Effector memory CD8-positive, alpha-beta T cell (primary cell): ENCODE results near the gene KLHDC10.
"Not testable (repeated sequence)": the region's sequence is repeated elsewhere in the genome, so short reads cannot be mapped to it uniquely, and the experiment has no call there.

Source experiments
- ATAC-seq: fragments of 150-1000 bp; cut with Tn5 transposase; replicated peaks from 2 replicates; pipeline ENCODE4 v1.10.0; 2021; ENCODE audit warnings: mild to moderate bottlenecking, moderate library complexity
- DNase-seq, 3 experiments: peaks; one replicate each; pipeline ENCODE4 v3.0.0; 2021
- H3K27ac Mint-ChIP-seq, 2 donors: one replicate each; pipeline ENCODE4 v1.8.0; 2022; ENCODE audit warnings: mild to moderate bottlenecking in 2 of 2, mixed read lengths in 2 of 2, moderate library complexity in 2 of 2
- H3K27me3 Mint-ChIP-seq, 2 donors: one replicate each; pipeline ENCODE4 v1.8.0; 2022; ENCODE audit warnings: mixed read lengths in 2 of 2
- H3K36me3 Mint-ChIP-seq: one replicate; pipeline ENCODE4 v1.8.0; 2022; ENCODE audit warnings: mild to moderate bottlenecking, moderate library complexity, mixed read lengths; ENCODE audit not compliant: insufficient read depth
- H3K4me1 Mint-ChIP-seq, 2 donors: one replicate each; pipeline ENCODE4 v1.8.0; 2022; ENCODE audit warnings: low read depth in 2 of 2, mixed read lengths in 2 of 2
- H3K4me3 Mint-ChIP-seq, 2 donors: one replicate each; pipeline ENCODE4 v1.8.0; 2022; ENCODE audit warnings: mild to moderate bottlenecking in 2 of 2, mixed read lengths in 2 of 2, moderate library complexity in 2 of 2
- H3K9me3 Mint-ChIP-seq, 2 donors: one replicate each; pipeline ENCODE4 v1.8.0; 2022; ENCODE audit warnings: mixed read lengths in 2 of 2

Gene KLHDC10

DNA sequence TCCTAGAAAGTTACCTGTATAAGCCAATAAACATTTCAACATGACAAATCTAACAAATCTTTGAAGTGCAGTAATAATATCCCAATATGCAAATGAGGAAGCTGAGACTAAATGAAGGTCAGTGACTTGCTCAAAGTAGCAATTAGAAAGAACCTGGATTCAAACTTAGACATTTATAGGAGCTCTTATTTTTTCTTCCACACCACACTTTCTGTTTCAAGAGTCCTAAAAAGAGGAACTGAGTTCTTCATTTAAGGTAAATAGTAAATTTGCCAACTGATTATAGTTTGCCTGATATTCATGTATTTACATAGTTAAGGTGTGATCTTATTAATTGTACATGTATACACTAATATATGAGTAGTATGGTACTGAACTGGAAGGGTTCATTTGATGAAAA is 44.0 kb downstream of the KLHDC10 start:
- no peak overlapping the region for H3K4me3 Mint-ChIP-seq
- no peaks in the 10 kb centered on the region for H3K27me3 Mint-ChIP-seq
- H3K4me1 Mint-ChIP-seq = peaks cover 0 to 3% of the 10 kb centered on the region in 2 donors
- peaks cover 4% of the 10 kb centered on the region for H3K36me3 Mint-ChIP-seq
- ATAC-seq (no peak), DNase-seq (no peak)
- no peaks in the 10 kb centered on the region for H3K9me3 Mint-ChIP-seq
- no peak overlapping the region for H3K27ac Mint-ChIP-seq

GRCh38 chr7:130114776-130115175 is 44.4 kb downstream of the KLHDC10 start:
- Mint-ChIP-seq H3K9me3 (no peaks in the 10 kb centered on the region), H3K27ac (no peak overlapping the region), H3K4me1 (peaks cover 0 to 3% of the 10 kb centered on the region in 2 donors), H3K36me3 (peaks cover 7% of the 10 kb centered on the region), H3K4me3 (no peak overlapping the region), H3K27me3 (no peaks in the 10 kb centered on the region)
- ATAC-seq (no peak), DNase-seq (no peak)

DNA sequence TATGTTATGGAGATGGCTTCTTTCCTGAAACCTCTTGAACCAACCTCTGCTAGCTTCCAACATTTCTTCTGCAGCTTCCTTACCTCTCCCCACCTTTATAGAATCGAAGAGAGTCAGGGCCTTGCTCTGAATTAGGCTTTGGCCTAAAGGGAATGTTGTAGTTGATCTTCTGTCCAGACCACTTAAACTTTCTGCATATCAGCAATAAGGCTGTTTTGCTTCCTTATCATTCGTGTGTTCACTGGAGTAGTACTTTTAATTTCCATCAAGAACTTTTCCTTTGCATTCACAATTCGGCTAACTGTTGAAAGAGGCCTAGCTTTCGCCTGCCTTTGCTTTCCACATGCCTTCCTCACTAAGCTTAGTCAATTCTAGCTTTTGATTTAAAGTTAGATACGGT is 48.0 kb downstream of the KLHDC10 start:
- no peaks in the 10 kb centered on the region for H3K27me3 Mint-ChIP-seq
- H3K4me3 Mint-ChIP-seq = no peak overlapping the region
- H3K27ac Mint-ChIP-seq = peak overlapping the region; percentile 16 to 65
- H3K9me3 Mint-ChIP-seq = no peaks in the 10 kb centered on the region
- peaks cover 27% of the 10 kb centered on the region for H3K36me3 Mint-ChIP-seq
- ATAC-seq (no peak), DNase-seq (no peak)
- H3K4me1 Mint-ChIP-seq = peaks cover 0 to 3% of the 10 kb centered on the region in 2 donors

DNA sequence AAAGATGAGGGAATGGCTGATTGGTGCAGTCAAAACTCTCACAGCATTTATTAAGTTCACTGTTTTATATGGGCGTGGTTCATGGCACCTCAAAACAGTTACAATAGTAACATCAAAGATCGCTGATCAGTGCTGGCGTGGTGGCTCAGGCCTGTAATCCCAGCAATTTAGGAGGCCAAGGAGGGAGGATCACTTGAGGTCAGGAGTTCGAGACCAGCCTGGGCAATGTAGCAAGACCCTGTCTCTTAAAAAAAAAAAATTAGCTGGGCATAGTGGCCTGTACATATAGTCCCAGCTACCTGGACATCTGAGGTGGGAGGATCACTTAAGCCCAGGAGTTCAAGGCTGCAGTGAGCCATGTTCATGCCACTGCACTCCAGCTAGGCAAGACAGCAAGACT is 48.5 kb downstream of the KLHDC10 start:
- Mint-ChIP-seq H3K9me3 (no peaks in the 10 kb centered on the region), H3K4me1 (peaks cover 0 to 3% of the 10 kb centered on the region in 2 donors), H3K27ac (peak overlapping the region; percentile 16 to 65)

DNA sequence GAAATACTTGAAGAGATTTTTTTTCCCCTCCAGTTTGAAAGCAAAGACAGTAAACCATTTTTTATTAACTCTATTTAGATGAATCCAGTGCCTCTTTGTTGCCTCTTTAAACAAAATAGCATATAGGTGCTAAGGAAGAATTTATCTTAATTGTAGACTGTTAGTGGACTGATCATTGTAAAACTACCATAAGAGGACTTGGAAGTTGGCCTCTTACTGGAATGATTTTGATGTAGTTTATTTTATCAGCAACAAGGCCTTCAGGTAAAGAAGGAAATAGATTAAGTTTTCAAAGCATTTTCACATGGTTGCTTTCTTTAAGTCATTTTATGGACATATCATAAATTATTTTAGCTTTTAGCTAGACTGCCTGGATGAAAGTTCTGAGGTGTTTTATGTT is 53.2 kb downstream of the KLHDC10 start:
- no peak for ATAC-seq
- Mint-ChIP-seq H3K9me3 (no peaks in the 10 kb centered on the region), H3K36me3 (peaks cover 66% of the 10 kb centered on the region), H3K4me3 (no peak overlapping the region), H3K4me1 (no peaks in the 10 kb centered on the region), H3K27ac (no peak overlapping the region), H3K27me3 (no peaks in the 10 kb centered on the region)
- DNase-seq = no peak

More for the DNA sequence above, 48.5 kb downstream of the KLHDC10 start:
- Mint-ChIP-seq H3K4me3 (no peak overlapping the region), H3K36me3 (peaks cover 29% of the 10 kb centered on the region), H3K27me3 (no peaks in the 10 kb centered on the region)
- ATAC-seq (no peak), DNase-seq (no peak)

DNA sequence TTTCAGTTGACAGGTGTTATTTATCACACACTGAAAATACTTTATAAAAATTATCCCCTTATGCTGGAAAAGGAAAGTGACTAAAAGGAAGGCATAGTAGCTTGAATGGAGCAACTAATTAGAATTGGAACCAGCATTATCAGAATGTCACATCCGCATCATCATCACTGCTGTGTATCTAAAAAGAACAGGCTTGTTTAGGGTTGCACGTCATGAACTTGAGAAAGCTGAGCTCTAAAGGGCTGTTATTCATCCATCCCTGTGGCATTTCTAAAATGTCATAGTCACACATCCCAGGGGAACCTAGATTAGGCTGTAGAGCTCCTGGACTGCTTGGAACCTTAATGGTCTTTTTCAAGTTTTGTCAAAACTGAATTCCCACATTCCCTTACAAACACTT is 54.4 kb downstream of the KLHDC10 start:
- H3K4me3 Mint-ChIP-seq = no peak overlapping the region
- DNase-seq (no peak), ATAC-seq (no peak)
- no peak overlapping the region for H3K27ac Mint-ChIP-seq
- H3K4me1 Mint-ChIP-seq = no peaks in the 10 kb centered on the region
- H3K36me3 Mint-ChIP-seq = peaks cover 66% of the 10 kb centered on the region
- no peaks in the 10 kb centered on the region for H3K9me3 Mint-ChIP-seq
- H3K27me3 Mint-ChIP-seq = no peaks in the 10 kb centered on the region

DNA sequence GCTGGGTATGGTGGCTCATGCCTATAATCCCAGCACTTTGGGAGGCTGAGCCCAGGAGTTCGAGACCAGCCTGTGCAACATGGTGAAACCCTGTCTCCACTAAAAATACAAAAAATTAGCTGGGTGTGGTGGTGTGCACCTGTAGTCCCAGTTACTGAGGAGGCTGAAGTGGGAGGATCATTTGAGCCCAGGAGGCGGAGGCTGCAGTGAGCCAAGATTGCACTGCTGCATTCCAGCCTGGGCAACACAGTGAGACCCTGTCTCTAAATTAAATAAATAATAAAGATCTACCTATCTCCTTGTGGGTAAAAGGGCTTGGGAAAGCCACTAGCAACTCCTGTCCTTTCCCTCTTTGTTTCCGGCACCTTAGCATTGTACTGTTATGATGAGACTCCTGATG is 56.5 kb downstream of the KLHDC10 start:
- peaks cover 81% of the 10 kb centered on the region for H3K36me3 Mint-ChIP-seq
- not testable (repeated sequence) for H3K27me3 Mint-ChIP-seq, ATAC-seq, H3K27ac Mint-ChIP-seq, H3K9me3 Mint-ChIP-seq, H3K4me3 Mint-ChIP-seq, DNase-seq, H3K4me1 Mint-ChIP-seq

DNA sequence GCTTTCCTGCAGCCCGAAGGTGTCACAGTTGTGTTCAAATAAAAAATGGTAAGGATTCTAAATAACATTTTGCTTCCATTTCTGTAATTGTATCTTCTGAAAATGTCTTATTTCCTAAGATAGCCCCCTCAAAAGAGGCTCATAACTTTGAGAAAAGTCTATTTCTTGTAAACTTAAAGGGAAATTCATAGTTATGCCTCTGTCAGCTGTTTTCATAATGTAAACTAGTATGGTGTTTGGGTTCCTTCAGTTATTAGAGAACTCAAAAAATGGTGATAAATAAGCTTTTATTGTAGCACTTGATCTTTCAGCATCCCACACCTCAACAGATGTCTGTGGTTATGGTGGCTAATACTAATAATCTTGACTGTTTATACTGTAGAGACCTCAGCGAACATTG is 57.1 kb downstream of the KLHDC10 start:
- H3K9me3 Mint-ChIP-seq = no peaks in the 10 kb centered on the region
- H3K27ac Mint-ChIP-seq = no peak overlapping the region
- H3K4me1 Mint-ChIP-seq = no peaks in the 10 kb centered on the region
- H3K4me3 Mint-ChIP-seq = no peak overlapping the region
- ATAC-seq (no peak), DNase-seq (no peak)
- H3K36me3 Mint-ChIP-seq = peaks cover 78% of the 10 kb centered on the region
- no peaks in the 10 kb centered on the region for H3K27me3 Mint-ChIP-seq

GRCh38 chr7:130127821-130128317 is 57.5 kb downstream of the KLHDC10 start:
- H3K4me3 Mint-ChIP-seq = no peak overlapping the region
- no peaks in the 10 kb centered on the region for H3K27me3 Mint-ChIP-seq
- H3K36me3 Mint-ChIP-seq = peaks cover 74% of the 10 kb centered on the region
- no peaks in the 10 kb centered on the region for H3K9me3 Mint-ChIP-seq
- ATAC-seq (no peak), DNase-seq (no peak)
- no peaks in the 10 kb centered on the region for H3K4me1 Mint-ChIP-seq
- no peak overlapping the region for H3K27ac Mint-ChIP-seq

DNA sequence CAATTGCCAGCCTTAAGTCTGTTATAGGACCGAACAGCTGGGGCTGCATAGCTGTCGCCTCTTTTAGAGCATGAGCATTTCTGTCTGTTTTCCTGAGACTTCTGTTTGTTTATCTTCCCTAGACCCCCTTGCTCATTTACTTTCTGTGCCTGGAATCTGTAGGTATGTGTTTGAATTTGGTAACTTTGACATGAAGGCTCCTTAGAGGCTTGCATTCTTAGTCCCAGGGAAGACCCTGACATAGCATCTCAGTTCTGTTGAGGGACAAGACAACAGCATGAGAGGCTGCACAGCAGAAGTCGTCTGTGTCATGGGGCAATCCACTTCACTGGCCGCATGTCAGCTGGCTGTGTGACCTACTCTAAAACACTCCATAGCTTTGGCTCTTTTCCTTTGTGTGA is 58.7 kb downstream of the KLHDC10 start:
- Mint-ChIP-seq H3K27me3 (no peaks in the 10 kb centered on the region), H3K9me3 (no peaks in the 10 kb centered on the region), H3K4me1 (no peaks in the 10 kb centered on the region), H3K4me3 (no peak overlapping the region), H3K36me3 (peaks cover 65% of the 10 kb centered on the region), H3K27ac (no peak overlapping the region)
- ATAC-seq (no peak), DNase-seq (no peak)

- peaks cover 8 to 10% of the 10 kb centered on the region in 2 donors for H3K4me1 Mint-ChIP-seq
- peaks cover 52% of the 10 kb centered on the region for H3K36me3 Mint-ChIP-seq
- H3K27me3 Mint-ChIP-seq = no peaks in the 10 kb centered on the region
Measured at GRCh38 chr7:130131191-130131834, 61.0 kb downstream of the KLHDC10 start.

GRCh38 chr7:130131964-130132875 is 61.9 kb downstream of the KLHDC10 start:
- H3K27me3 Mint-ChIP-seq = no peaks in the 10 kb centered on the region
- no peak for ATAC-seq
- H3K27ac Mint-ChIP-seq = no peak overlapping the region
- H3K4me1 Mint-ChIP-seq = peaks cover 12 to 13% of the 10 kb centered on the region in 2 donors
- no peak overlapping the region for H3K4me3 Mint-ChIP-seq
- peaks cover 46% of the 10 kb centered on the region for H3K36me3 Mint-ChIP-seq
- DNase-seq = no peak
- no peaks in the 10 kb centered on the region for H3K9me3 Mint-ChIP-seq

More at GRCh38 chr7:130131191-130131834, 61.0 kb downstream of the KLHDC10 start:
- H3K4me3 Mint-ChIP-seq = no peak overlapping the region
- DNase-seq (no peak), ATAC-seq (no peak)
- H3K9me3 Mint-ChIP-seq = no peaks in the 10 kb centered on the region
- H3K27ac Mint-ChIP-seq = no peak overlapping the region

DNA sequence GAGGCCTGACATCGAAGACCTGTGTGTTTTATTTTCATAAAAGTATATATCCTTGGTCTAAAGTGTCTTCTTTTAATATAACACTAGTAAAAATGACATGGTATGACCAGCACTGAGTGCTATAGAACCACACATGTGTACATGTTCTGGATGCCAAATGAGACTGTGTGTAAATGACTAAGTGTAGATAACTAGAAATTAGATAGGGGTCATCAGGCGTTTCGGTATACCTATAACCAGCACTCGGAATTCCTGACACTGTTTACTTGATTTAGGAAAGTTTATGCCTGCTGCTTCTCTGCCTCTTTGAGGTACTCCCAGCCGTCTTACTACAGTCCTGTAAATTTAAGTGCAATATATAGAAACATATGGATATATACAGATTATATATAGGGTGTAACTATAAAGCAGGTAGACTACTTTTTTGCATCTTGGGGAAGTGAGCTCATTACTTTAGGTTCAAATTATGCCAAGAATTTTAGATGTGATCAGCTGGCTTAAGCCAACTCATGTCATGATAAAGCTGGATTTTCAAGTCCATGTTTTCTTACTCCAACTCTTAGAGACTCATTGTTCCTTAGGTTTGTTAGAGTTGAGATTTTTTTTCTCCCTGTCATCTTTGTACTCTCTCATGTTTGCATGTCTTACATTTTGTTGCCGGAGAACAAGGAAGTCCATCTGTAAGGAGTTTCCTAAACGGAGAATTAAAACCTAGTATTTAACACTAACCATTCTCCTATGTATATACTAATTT is 62.9 kb downstream of the KLHDC10 start:
- H3K4me1 Mint-ChIP-seq = peaks cover 12 to 13% of the 10 kb centered on the region in 2 donors

More for the DNA sequence above, 62.9 kb downstream of the KLHDC10 start:
- no peak overlapping the region for H3K4me3 Mint-ChIP-seq
- no peaks in the 10 kb centered on the region for H3K9me3 Mint-ChIP-seq
- peaks cover 39% of the 10 kb centered on the region for H3K36me3 Mint-ChIP-seq
- no peaks in the 10 kb centered on the region for H3K27me3 Mint-ChIP-seq
- no peak for DNase-seq
- H3K27ac Mint-ChIP-seq = no peak overlapping the region
- no peak for ATAC-seq
